Panc1 (cell line): Measurements from ENCODE around the gene PPBP. TPM values are rescaled to one million over a fixed set of nuclear protein-coding genes. Genes with fewer than 3 reads are reported as not detected.

Experiments
- ATAC-seq: fragments of 200-7000 bp; cut with Tn5 transposase; 2 replicates; pipeline ENCODE4 v1.9.1; 2020; ENCODE audit warnings: mild to moderate bottlenecking, moderate library complexity
- Bru-seq: library from RNA; stranded (reverse); fragments of 400-500 nt; gene quantifications from one replicate; lab custom pipeline; 2021; lab: Mats Ljungman, UMichigan
- BruChase-seq, 2 experiments: library from RNA; stranded (reverse); fragments of 400-500 nt; gene quantifications; one replicate each; lab custom pipeline; 2021; lab: Mats Ljungman, UMichigan
- BruUV-seq: library from RNA; stranded (reverse); fragments of 400-500 nt; replicated peaks from 2 replicates; lab custom pipeline; 2021; lab: Mats Ljungman, UMichigan
- CTCF ChIA-PET: fragments of 300-600 bp; sonication (Branson Sonifier 250); formaldehyde crosslinking; loops from one replicate; lab custom pipeline; 2022; ENCODE audit warnings: antibody characterized with exemption; lab: Charles Lee
- POLR2A ChIA-PET: fragments of 300-600 bp; sonication (Branson Sonifier 250); formaldehyde crosslinking; loops from one replicate; lab custom pipeline; 2022; ENCODE audit warnings: antibody characterized with exemption; lab: Charles Lee
- DNase-seq: peaks from one replicate; pipeline ENCODE4 v3.0.0-alpha.2; 2010; ENCODE audit warnings: low read depth, low spot score
- H3K27ac ChIP-seq: 2 replicates; pipeline ENCODE4 v1.5.1; 2011; ENCODE audit warnings: mild to moderate bottlenecking, low read length, inconsistent platforms
- H3K27me3 ChIP-seq: fragments of 200-500 bp; sonication (Bioruptor generic); 2 replicates; pipeline ENCODE4 v1.6.0; 2014; ENCODE audit warnings: low read length, inconsistent platforms; ENCODE audit not compliant: control insufficient read depth, insufficient read depth
- H3K36me3 ChIP-seq: fragments of 200-500 bp; sonication (Bioruptor generic); 2 replicates; pipeline ENCODE4 v1.5.1; 2014; ENCODE audit warnings: inconsistent platforms, mild to moderate bottlenecking, low read length, moderate library complexity; ENCODE audit not compliant: control insufficient read depth, insufficient read depth
- H3K4me1 ChIP-seq: 2 replicates; pipeline ENCODE4 v1.5.1; 2011; ENCODE audit warnings: inconsistent platforms, mild to moderate bottlenecking, low read length, moderate library complexity; ENCODE audit not compliant: control insufficient read depth, insufficient read depth
- H3K4me3 ChIP-seq, 2 experiments: 2 replicates each; pipeline ENCODE4 v1.5.1; 2011 to 2012; ENCODE audit warnings: low read depth in 2 of 2, low read length in 2 of 2, mild to moderate bottlenecking in 2 of 2, inconsistent platforms in 1 of 2, moderate library complexity in 1 of 2
- H3K9me3 ChIP-seq: fragments of 200-500 bp; sonication (Bioruptor generic); 2 replicates; pipeline ENCODE4 v1.5.1; 2014; ENCODE audit warnings: low read depth, mild to moderate bottlenecking, inconsistent platforms, low read length, moderate library complexity; ENCODE audit not compliant: control insufficient read depth, insufficient read depth
- CTCF ChIP-seq: fragments of 450-650 bp; IDR thresholded peaks from 2 replicates; pipeline ENCODE4 v1.5.1; 2017; ENCODE audit warnings: mild to moderate bottlenecking
- POLR2AphosphoS5 ChIP-seq: IDR thresholded peaks from 2 replicates; pipeline ENCODE4 v1.6.1; 2012; ENCODE audit warnings: mild to moderate bottlenecking, low read depth, low read length, moderate library complexity
- REST ChIP-seq, 2 experiments: IDR thresholded peaks; 2 replicates each; pipeline ENCODE4 v1.6.1; 2011 to 2012; ENCODE audit warnings: low read depth in 2 of 2, control low read depth in 1 of 2, low read length in 1 of 2, mild to moderate bottlenecking in 1 of 2, moderate library complexity in 1 of 2; ENCODE audit not compliant: insufficient read depth in 1 of 2
- SIN3A ChIP-seq: IDR thresholded peaks from 2 replicates; pipeline ENCODE4 v1.6.1; 2012; ENCODE audit warnings: low read depth, mild to moderate bottlenecking, low read length, moderate library complexity, borderline replicate concordance; ENCODE audit not compliant: insufficient read depth
- TCF7L2 ChIP-seq: IDR thresholded peaks from 2 replicates; pipeline ENCODE4 v1.6.1; 2011; ENCODE audit warnings: mild to moderate bottlenecking, low read depth, low read length, inconsistent platforms
- in situ Hi-C: cut with HindIII; loops from 2 replicates; pipeline ENCODE4 v1.10.0; 2016; ENCODE audit warnings: low sequenced_read_pairs, low pct_unique_long_range_greater_than_20kb
- intact Hi-C: fragments of 100-400 bp; cut with micrococcal nuclease; formaldehyde crosslinking; loops from one replicate; pipeline ENCODE4 v1.10.0; 2022; ENCODE audit not compliant: unreplicated experiment
- long read RNA-seq: library from polyadenylated mRNA; unstranded; transcript quantifications from one replicate; pipeline ENCODE4 v2.0.0, GENCODE V29; 2021; ENCODE audit not compliant: unreplicated experiment
- polyA plus RNA-seq: library from polyadenylated mRNA; unstranded; fragments of >200 nt; gene quantifications from one replicate; pipeline ENCODE4 v1.2.1, GENCODE V29; 2012; ENCODE audit warnings: missing spikeins; ENCODE audit not compliant: insufficient read length
- total RNA-seq: library from RNA; stranded (reverse); gene quantifications from one replicate; pipeline ENCODE4 v1.2.1, GENCODE V29; 2021; ENCODE audit not compliant: unreplicated experiment

PPBP gene
- total RNA-seq, result not detected
- not detected for polyA plus RNA-seq
- not detected for Bru-seq, nascent RNA
- not detected for BruChase-seq, experiment 1, labeled RNA remaining after a 2-hour chase
- BruChase-seq, experiment 2, labeled RNA remaining after a 6-hour chase, result not detected
- long read RNA-seq, result 0 reads

- no peaks in the 10 kb centered on the region for H3K36me3 ChIP-seq
- no peaks in the 10 kb centered on the region for H3K9me3 ChIP-seq
- ChIA-PET POLR2A (no interaction called here), CTCF (no interaction called here)
- H3K27me3 ChIP-seq, result 0 out of 2 replicates have a peak, but pooled peaks cover 2% of the 10 kb centered on the region
- no peak for TF ChIP-seq POLR2AphosphoS5
- TF ChIP-seq CTCF, result no peak
- TF ChIP-seq SIN3A, result no peak
- TF ChIP-seq TCF7L2, result no peak
- TF ChIP-seq REST (IDR thresholded peaks at IDR 0.05; ENCODE audit: insufficient read depth in 1 of 2, low read depth in 2 of 2, low read length in 1 of 2), result no peak
- no TSS peak for BruUV-seq
- H3K27ac ChIP-seq, result no peak within 1 kb of the TSS
- in situ Hi-C loops (no loop called here), intact Hi-C loops (no loop called here)
- no peak within 1 kb of the TSS for H3K4me3 ChIP-seq
- ATAC-seq, result no peak
- no peaks in the 10 kb centered on the region for H3K4me1 ChIP-seq
- DNase-seq, result no peak
Measured at GRCh38 chr4:73988061-73988460, at the start of gene PPBP. Gene PPBP, minus strand, starts transcription at chr4:73988190. Its CDS starts 87 bp downstream, at chr4:73988103.

GRCh38 chr4:74037076-74037955 lies 49.3 kb upstream of the PPBP start:
- TF ChIP-seq TCF7L2 (no peak), REST (IDR thresholded peaks at IDR 0.05; ENCODE audit: insufficient read depth in 1 of 2, low read depth in 2 of 2, low read length in 1 of 2) (no peak), POLR2AphosphoS5 (no peak), CTCF (no peak), SIN3A (no peak)
- Histone ChIP-seq H3K36me3 (no peaks in the 10 kb centered on the region), H3K27ac (no peak overlapping the region), H3K27me3 (peaks cover 4% of the 10 kb centered on the region; the same call in 1 of the 2 replicates), H3K4me3 (peak overlapping the region; percentile 50 to 87; a peak in 3 of 4 replicates), H3K9me3 (no peaks in the 10 kb centered on the region), H3K4me1 (no peaks in the 10 kb centered on the region)
- intact Hi-C loops, result no loop called here
- ATAC-seq (no peak), DNase-seq (no peak)
- ChIA-PET POLR2A (no interaction called here), CTCF (interaction anchor here (0.7 kb wide), 1 partner anchor 637 kb away, joined by 6 read pairs; no protein-coding TSS in a partner anchor)
- no TSS peak for BruUV-seq
- in situ Hi-C loops, result no loop called here
